GM21529 (cell line): Measurements from ENCODE around the gene HHEX.

Experiments used
- ATAC-seq: cut with Tn5 transposase; IDR thresholded peaks from one replicate; pipeline ENCODE4 v1.9.1; 2021; ENCODE audit not compliant: unreplicated experiment

Gene HHEX

DNA sequence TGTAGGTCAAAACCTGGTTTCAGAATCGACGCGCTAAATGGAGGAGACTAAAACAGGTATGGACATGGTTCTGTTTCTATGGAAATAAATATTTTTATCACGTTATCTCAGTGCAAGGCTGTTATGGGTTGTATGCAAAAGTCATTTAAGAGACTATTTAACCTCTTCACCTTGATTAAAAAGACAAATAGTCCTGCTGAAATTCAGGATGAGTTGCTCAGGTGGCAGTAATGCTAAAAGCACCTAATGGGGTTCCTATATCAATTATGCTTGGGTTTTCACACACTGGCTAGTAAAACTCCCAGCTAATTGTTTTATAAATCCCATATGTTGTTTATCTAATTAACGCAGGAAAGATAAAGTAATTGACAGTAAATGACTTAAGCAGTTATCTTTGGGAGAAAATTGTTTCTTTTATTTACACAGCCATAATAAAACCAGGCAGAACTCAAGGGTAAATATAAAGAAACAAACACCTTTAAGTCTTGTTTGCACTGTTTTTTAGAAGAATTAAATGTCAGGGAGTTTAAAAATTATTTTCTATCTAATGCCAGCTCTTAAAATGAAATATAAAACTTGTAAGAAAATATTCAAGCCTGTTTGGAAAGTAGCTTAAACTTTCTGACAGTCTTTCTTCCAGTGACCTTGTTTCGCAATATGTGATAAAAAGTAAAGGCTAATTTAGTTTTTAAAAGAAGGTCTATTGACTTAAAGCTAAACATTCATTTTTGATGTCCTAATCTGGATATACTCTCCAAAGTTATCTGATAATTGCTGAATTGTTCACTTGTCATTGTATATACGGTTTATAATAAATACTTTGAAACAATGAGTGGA is 3.2 kb downstream of the HHEX start:
- no peak for ATAC-seq

DNA sequence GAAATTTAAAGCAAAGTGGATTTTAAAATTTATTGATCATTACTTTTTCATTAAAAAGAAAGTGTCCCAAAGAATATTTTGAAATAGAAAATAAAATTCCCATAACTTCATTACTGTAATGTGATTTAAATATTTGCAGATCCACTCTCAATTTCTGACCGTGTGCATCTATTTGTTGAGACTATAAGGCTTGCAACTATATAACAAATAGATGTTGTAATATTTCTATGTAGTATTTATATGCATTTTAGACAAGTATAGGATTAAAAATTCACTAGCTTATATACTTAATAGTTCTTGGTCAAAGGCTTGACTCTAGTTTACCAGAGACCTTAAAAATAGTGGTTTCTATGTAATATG is 3.8 kb downstream of the HHEX start:
- ATAC-seq, result no peak

DNA sequence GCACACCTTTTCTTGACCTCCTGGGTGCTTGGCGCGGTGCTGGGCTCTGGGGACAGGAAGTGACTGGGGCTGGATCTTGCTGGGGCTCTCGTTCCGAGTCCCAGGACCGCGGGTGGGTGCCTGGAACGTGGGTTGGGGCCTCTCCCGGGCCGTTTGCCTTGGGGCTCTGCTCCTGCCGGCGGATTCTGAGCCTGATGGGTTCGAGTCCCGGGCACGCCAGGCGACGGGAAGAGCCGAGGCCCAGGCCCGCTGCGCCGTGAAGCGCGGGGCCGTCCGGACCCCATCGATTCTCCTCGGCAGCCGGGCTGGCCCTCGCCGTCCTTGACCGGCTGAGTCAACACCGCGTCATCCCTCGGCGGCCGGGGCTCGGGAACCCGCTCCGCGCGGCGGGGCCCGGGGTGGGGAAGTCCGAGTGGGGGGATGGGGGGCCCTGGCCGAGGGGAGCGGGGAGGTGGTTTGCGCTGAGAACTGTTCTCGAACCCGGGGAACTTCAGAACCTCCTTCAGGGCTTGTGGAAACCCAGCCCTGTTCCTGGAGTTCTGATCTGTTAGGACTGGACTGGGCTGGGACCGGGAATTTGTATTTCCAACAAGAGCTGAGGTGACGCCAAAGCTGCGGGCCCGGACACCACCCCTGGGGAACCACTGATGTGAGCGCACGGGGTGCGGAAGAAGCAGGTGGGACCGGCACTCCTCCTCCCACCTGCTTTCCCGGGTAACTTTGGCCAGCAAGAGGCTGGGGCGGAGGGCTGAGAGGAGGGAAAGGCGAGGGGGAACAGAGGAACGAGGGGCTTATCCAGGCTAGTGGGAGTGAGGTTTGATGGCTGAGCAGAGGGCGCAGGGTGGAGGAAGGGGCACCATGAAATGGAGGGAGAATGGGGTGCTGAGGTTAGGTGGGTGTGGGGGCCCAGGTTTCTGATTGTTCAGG is 6.2 kb downstream of the HHEX start:
- no peak for ATAC-seq

DNA sequence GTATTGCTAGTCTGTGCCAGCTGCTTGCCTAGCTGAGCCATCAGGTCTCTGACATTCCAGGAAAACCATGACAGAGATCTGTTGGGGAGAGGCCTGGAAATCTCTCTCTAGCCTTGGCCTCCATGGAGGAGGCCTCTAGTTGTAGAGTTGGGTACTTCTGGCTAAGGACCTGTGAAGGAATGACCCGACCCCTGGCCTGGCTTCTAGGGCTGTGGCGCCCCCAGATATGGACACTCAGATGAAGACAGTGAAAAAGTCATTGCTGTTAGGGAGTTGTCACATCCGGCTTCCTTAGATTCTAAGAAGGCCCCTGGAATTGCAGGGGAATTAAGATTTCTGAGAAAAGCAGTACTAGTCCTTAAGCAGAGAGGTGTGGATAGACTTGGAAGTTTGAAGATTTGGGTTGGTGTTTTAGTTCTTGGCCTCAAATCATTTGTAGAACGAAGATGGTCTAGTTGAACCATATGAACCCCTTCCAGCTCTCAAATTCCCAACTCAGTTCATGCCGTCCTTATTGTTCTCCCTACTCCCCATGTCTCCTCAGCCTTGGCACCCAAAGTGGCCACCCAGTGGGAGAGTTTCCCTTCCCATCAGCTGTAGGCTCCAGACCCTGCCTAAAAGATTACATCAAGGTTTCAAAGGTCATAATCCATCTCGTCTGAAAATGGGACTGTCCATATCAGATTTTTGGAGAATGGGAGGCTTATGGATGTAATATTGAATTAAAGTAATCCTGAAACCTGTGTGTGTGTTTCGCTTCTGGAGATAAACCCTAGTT is 7.0 kb downstream of the HHEX start:
- no peak for ATAC-seq

DNA sequence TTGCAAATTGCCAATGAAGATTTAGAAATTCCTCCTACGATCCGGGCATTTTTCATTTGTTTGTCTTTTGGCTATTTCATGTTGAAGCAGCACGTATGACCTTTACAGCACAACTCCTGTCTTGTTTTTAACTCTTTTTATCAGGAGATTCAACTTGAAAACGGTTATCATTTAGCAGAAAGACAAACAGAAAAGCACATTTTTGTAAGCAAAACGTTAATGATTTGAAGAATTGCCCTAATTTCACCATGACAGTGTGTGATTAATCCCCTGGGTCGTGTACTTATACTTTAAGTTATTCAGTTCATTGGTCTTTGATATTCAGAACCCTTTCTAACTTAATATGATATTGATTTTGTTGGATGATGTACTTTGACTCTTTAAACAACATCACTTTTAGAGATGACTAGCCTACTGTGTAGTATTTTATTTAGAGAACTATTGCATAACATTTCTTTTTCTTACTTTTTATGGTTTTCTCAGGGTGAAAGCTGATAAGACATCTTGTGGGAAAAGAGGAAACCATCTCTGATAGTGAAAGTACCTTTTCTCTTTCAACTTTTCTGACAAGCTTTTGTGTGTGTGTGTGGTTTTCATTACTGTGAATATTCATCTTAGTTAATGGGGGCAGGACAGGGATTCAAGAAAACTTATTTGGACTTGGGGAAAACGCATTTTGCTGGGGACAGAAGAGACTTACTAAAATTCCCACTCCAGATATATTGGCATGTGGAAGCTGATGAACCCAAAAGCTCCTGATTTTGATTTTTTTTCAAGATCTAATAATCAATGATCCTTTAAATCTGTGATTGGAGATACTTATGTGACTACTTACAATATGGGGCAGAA is 8.1 kb downstream of the HHEX start:
- ATAC-seq, result no peak

DNA sequence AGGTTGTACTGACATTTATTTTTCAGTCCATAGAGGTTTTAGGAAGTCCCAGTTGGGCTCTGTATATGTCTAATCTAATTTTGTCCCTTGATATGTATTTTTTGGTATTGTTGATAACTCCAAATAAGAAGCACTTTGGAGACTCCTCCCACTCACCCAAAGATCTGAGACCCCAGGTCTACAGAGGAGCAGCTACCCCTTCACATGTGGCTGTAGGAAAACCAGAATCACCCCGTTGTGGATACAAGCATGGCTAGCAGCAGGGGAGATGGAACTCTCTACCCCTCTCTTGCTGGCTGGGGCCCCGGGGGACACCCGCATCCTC is 9.4 kb downstream of the HHEX start:
- no peak for ATAC-seq

DNA sequence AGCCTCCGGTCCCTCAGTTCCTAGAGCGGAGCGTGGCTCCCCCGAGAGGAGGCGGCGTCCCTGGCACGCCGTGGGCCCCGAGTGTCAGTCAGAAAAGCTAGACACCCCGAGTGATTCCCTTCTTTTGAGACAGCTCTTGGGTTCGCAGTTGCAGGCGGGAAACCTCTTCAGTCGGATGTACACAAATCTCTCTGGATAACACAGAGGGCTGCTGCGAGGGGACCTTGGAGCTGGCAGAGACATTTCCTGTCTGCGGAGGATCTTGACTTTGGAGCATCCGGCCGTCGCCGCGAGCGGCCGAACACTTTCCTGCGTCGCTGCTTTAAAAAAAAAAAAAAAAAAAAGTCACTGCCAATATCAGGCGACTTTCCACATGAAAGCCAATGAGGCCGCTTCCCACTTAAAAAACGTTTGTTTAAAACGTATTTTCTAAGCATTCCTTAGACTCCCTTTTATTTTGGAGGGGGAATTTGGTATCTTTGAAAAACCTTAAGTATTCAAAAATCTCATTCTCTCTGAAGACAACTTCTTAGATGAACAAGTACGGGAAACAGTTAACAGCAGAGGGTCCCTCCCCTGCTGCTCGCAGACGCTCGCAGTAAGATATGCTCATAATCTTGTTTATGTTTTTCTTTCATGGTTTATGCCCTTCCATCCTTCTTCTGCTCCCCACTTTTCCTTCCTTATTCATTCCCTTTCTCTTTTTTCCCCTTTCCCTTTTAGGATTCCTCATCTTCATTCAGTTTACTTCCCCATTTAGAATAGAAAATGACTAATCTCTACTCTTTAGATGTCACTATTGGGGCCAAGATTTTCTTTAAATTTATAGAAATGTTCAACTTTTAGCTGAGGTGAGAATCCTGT is 10.0 kb downstream of the HHEX start:
- no peak for ATAC-seq

DNA sequence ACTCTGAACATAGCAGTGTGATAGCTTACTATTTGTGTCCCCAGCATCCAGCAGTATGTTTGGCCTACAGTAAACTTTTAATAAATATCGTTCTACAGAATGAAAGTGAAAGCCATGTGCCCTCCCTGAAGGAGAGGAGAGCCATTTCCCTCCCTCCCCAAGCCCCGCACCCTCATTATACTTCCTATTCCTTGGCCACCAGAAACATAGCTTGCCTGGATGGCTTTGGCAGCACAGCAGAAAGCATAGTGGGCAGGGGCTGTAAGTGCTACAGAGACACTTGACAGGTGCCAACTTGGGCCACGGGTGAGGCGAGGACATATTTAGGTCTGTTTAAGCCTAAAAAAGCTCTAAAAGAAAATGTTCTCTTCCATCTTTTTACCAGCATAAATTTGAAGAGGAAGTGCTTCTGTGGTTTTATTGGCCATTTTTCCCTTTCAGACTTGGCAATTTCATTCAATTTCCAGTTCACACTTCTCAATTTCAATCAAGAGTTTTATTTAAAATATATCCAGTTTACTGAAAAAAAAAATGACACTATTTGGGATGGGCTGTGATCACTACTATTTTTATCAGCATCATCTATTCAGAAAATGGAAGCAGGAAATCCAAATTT is 12.7 kb downstream of the HHEX start:
- no peak for ATAC-seq

DNA sequence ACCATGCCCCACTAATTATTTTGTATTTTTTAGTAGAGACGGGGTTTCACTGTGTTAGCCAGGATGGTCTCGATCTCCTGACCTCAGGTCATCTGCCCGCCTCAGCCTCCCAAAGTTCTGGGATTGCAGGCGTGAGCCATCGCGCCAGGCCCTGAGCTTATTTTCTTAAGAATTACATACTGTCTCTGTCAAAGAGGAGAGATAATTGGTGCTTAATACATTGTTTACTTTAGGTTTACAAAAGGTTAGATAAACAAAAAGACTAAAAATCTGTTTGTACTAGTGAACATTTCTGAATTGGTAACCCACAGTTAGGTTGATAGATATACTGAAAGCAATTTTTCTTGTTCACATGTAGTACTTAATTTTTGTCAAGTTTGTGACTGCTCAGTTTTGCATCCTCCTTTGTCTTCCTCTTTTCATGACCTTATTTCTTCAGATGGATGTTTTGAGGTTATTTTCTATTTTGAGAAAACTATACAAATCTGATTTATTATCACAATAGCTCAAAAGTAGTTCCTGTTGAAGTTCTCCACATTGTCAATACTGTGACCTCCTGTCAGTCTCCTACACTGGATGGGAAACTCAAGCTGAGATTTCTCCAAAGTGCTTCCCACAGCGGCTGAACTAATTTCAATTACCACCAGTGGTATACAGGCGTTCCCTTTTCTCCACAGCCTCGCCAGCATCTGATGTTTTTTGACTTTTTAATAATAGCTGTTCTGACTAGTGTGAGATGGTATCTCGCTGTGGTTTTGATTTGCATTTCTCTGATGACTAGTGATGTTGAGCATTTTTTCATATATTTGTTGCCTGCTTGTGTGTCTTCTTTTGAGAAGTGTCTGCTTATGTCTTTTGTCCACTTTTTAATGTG is 22.5 kb downstream of the HHEX start:
- ATAC-seq, result no peak

DNA sequence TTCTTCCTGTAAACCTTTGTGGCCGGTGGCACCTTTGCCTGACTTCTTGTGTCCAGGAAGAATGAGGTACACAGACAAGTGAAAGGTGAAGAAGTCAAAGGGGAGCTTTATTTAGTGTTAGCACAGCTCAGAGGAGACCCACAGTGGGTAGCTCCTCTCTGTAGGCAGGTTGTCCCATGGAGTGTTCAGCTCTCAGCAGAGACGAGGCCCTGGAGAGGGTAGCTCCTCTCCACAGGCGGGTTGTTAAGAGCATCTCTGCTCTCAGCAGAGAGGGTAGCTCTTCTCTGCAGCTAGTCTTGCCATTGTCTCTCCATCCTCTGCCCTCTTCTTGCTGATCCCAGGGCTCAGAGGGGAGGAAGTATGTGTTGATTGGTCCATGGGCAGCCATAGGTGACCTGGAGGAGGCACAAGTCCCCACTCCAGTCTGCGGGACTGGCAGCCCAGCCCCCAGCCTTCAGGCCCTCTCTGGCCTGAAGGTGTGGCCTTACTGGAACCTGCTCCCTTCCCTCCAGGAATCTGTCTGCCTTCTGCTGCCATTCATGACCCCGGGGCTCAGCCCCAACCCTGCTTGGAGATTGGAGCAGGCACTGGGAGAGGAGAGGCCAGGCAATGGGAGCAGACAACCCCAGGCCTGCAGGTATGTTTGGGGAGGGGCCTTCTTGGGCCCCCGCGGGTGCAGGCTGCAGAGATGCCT is 24.5 kb downstream of the HHEX start:
- no peak for ATAC-seq

DNA sequence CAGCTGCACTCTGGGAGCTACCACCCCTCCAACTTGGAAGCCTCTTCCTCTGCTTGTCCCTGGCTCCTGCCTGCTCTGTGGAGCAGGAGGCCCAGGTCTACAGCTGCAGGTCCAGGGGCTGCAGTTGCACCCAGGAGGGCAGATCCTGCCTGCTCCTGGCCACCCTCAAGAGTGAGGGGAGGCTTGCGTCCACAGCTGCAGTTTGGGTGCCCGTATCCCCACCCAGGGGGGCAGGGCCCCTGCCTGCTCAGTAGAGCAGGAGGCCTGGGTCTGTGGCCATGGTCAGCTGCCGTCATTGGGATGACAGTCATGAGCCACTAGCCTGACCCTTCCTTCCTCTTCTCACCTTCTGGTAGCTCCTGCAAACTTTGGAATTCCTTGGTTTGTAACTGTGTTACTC is 25.1 kb downstream of the HHEX start:
- ATAC-seq, result no peak

DNA sequence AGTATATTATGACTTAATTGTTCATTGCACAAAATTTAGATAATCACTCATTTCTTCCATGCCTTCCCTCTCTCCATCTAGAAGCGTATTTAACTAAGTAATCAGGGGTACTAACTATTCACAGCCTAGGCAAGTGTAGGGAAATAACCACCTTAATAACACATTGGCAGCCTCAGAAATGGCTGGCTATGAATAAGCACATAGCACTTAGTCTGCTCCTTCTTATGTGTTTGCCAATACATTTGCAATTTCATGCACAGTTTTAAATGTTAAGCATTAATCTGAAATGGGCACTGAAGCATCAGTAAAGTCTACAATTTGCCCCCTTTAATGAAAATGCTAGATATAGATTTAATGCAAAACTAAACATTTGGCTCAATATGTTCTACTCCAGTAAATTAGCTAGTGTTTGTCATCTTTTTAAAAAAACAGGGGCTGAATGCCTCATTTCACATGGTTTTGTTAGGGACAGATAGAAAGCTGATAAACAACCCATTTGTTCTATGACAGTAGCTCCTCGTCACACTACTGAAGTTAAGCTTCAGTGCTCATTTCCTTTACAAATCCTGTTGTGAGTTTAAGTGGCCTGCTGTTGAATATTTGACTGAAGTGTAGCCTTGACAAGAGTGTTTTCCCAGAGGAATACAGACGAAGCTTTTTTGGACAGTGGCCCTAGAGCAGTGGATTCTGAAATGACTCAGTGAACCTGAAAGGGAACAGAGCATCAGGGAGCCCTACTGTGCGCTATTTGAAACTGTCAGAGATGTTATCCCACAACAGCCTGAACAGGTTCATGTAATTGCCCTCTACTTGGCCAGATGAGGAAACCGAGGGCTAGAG is 30.5 kb downstream of the HHEX start:
- no peak for ATAC-seq

DNA sequence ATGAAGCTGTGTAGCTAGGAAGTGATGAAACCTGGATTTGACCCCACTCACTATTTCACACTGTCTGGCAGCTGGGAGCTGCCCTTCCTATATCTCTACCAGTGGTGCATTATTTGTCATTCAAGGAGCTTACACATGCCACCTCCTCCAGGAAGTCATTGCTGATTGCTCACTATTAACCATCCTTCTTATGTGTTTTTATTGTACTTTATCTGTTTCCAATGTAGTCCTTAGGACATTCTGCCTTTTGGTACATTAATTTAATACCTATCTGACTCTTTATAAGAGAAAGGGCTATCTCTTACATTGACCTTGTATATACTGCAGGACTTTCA is 31.0 kb downstream of the HHEX start:
- ATAC-seq, result no peak

DNA sequence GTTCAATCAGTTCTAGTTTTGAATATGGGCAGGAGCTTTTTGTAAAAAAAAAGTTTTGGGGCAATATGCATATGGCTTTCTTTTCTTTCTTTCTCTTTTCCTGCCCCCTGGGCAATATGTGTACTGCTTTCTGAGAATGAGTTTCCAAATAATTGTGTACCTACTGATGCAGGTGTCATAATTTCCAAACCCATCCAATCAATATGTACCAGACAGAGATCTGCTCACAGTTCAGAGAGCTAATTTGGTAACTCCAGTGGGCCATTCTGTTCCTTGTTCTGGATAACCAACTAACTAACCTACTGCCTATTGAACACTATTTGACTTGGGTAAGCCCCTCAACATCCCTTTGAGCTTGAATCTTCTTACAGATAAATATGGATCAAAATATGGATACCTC is 32.6 kb downstream of the HHEX start:
- no peak for ATAC-seq

DNA sequence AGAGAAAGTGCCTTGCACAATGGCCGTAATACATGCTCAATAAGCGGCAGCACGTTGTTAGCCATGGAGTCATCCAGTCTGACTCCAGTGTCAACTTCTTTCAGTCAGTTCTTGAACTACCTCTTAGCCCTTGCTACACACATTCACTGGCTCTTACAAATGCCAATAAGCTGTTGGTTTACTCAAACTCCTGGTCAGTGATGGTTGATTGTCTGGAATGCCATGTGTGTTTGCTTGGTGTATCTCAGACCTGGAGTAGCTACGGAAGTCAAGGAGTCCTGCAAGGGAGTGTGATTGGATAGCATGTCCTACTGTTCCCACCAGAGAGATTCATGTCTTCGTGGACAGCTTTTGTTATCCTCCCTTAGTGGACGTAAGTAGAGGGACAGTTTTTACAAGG is 37.4 kb downstream of the HHEX start:
- ATAC-seq, result no peak

DNA sequence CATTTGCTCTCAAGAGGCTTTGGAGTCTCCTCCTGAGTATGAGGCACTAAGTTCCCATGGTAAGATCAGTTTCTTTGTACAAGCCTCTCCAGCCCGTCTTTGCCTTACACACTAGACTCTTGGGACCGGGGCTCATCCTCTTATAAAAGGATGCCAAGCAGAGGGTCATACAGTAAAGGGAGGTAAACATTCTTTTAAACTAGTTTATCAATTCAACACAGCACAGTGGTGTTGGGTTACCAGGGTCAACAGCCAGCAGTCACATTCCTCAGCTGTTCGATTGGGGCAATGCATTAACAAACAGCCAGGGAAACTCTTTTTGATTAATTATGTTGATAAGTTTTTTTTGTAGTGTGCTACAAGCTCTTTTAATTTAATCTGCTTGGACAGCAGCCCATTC is 37.8 kb downstream of the HHEX start:
- ATAC-seq, result no peak

DNA sequence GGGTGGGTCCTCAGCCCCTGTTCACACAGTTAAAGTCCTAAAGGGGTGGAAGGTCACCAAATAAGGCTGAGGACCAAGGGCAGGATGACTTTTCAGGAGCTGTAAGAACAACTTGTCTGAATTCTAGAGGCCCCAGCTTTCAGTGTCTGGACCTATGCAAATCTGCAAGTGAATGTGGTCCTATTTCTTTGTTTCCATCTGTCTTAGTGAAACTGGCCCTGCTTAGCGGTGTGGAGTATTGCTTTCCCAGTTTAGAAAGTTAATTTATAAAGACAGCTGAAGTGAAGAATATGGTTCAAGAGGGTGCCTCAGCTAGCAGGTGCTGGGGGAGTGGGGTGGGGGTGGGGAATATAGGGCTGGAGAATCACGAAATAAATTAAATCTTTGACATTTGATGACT is 40.1 kb downstream of the HHEX start:
- ATAC-seq, result peak; percentile 96
